Nephron progenitor cell (in vitro differentiated cells): Measurements from ENCODE around the gene DDX10.

Experiments used
- DNase-seq: peaks from one replicate; pipeline ENCODE4 v3.0.0; 2021
- H3K27ac Mint-ChIP-seq: 2 replicates; pipeline ENCODE4 v1.8.0; 2021; ENCODE audit warnings: mild to moderate bottlenecking, moderate library complexity, mixed read lengths
- H3K27me3 Mint-ChIP-seq: 2 replicates; pipeline ENCODE4 v1.8.0; 2021; ENCODE audit warnings: mild to moderate bottlenecking, low read depth, mixed read lengths; ENCODE audit not compliant: poor library complexity
- H3K36me3 Mint-ChIP-seq: 2 replicates; pipeline ENCODE4 v1.8.0; 2021; ENCODE audit warnings: low read depth, mixed read lengths
- H3K4me1 Mint-ChIP-seq: 2 replicates; pipeline ENCODE4 v1.8.0; 2021; ENCODE audit warnings: mixed read lengths
- H3K4me3 Mint-ChIP-seq: 2 replicates; pipeline ENCODE4 v1.8.0; 2021; ENCODE audit warnings: mild to moderate bottlenecking, moderate library complexity, mixed read lengths
- H3K9me3 Mint-ChIP-seq: 2 replicates; pipeline ENCODE4 v1.8.0; 2021; ENCODE audit warnings: mild to moderate bottlenecking, moderate library complexity, mixed read lengths
- TF ChIP-seq, protein P1 (sequence below): fragments of 200-600 bp; sonication (generic); IDR thresholded peaks from 2 replicates; pipeline ENCODE4 v1.5.0; 2021; ENCODE audit warnings: antibody characterized with exemption

Gene DDX10

DNA sequence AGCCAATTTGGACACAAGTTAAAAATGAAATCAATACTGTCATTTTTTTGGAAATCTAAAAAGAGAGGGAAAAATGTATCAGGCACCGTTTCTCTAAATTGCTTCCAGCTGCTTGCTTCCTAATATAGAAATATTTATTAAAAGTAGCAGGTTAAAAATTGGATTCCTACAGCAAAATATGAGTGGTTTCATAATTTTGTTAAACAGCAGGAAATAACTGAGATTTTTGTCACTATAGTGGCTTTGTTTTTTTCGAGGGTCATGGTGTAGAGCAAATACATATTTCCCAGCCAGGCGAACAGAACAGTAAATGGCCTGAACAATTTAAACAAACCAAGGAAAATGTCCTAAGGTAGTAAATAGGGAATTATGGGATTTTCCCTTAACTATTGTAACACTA lies 159.7 kb downstream of the DDX10 start:
- Mint-ChIP-seq H3K36me3 (peaks cover 19% of the 10 kb centered on the region), H3K4me1 (peaks cover 9% of the 10 kb centered on the region), H3K4me3 (no peak overlapping the region), H3K9me3 (peaks cover 17% of the 10 kb centered on the region), H3K27ac (no peak overlapping the region), H3K27me3 (no peaks in the 10 kb centered on the region)
- DNase-seq: no peak
- TF ChIP-seq, protein P1, sequence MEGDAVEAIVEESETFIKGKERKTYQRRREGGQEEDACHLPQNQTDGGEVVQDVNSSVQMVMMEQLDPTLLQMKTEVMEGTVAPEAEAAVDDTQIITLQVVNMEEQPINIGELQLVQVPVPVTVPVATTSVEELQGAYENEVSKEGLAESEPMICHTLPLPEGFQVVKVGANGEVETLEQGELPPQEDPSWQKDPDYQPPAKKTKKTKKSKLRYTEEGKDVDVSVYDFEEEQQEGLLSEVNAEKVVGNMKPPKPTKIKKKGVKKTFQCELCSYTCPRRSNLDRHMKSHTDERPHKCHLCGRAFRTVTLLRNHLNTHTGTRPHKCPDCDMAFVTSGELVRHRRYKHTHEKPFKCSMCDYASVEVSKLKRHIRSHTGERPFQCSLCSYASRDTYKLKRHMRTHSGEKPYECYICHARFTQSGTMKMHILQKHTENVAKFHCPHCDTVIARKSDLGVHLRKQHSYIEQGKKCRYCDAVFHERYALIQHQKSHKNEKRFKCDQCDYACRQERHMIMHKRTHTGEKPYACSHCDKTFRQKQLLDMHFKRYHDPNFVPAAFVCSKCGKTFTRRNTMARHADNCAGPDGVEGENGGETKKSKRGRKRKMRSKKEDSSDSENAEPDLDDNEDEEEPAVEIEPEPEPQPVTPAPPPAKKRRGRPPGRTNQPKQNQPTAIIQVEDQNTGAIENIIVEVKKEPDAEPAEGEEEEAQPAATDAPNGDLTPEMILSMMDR: no peak

DNA sequence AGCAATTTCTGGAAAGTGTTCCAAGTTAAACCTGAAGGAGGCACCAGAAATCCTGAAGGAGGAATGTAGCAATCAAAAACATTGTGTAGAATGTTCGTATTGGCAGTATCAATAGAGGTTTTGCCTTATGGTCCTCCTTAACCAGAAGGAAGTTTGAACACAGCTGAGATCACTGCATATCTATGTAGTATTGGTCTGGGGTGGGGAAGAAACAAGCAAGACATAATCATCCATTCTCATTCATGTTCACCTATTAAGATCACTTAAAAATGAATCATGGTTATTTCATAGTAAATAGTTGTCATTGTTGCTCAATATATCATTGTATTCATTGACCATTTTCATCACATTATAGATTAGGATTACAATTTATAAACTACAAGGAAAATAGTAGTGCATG lies 160.5 kb downstream of the DDX10 start:
- DNase-seq: no peak
- TF ChIP-seq, protein P1: no peak
- Mint-ChIP-seq H3K36me3 (peaks cover 27% of the 10 kb centered on the region), H3K27me3 (no peaks in the 10 kb centered on the region), H3K9me3 (peaks cover 25% of the 10 kb centered on the region), H3K4me3 (no peak overlapping the region), H3K4me1 (peaks cover 7% of the 10 kb centered on the region), H3K27ac (no peak overlapping the region)

DNA sequence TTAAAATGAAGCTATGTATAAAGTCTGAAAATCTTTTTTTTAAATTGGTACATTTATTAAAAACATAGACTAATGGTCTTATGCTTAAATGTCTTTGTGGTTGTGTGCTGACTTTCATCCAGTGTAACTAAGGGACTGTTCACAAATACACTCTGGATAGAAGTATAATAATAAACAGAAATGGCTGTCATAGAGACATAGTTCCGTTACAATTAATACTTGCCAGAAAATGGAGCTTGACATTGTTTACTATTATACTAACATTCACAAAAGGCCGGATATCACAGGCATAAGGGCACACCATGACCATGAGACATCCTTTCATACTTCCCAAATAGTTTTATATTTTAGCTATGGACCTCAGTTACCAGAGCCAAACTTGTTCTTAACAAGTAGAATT lies 161.3 kb downstream of the DDX10 start:
- peaks cover 28% of the 10 kb centered on the region for H3K9me3 Mint-ChIP-seq
- DNase-seq: no peak
- H3K36me3 Mint-ChIP-seq: peaks cover 30% of the 10 kb centered on the region
- no peak overlapping the region for H3K27ac Mint-ChIP-seq
- no peak overlapping the region for H3K4me3 Mint-ChIP-seq
- no peaks in the 10 kb centered on the region for H3K4me1 Mint-ChIP-seq
- H3K27me3 Mint-ChIP-seq: no peaks in the 10 kb centered on the region
- TF ChIP-seq, protein P1: no peak

DNA sequence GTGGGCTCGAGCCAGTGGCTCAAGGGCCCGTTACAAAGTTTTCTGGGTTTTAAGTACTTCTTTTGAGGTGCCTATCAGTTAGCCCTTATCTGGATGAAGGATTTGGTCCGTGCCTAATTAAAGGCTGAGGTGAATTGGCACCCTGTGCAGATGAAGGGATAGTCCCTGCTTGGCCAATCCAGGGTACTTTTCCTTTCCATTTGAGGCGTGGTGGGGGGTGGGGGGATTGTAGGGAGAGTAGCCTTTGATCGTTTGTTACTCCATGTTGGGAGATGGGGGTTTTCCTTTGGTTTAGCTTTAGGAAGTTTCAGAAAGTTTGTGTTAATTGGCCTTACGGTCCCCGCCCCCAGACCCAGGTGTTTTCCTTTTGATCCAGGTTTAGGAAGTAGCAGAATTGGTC lies 170.8 kb downstream of the DDX10 start:
- H3K4me3 Mint-ChIP-seq: no peak overlapping the region
- H3K36me3 Mint-ChIP-seq: peaks cover 24% of the 10 kb centered on the region
- peak overlapping the region; percentile 26 for H3K27ac Mint-ChIP-seq
- no peak for DNase-seq
- peaks cover 7% of the 10 kb centered on the region for H3K4me1 Mint-ChIP-seq
- TF ChIP-seq, protein P1: no peak
- peaks cover under 1% of the 10 kb centered on the region for H3K9me3 Mint-ChIP-seq
- no peaks in the 10 kb centered on the region for H3K27me3 Mint-ChIP-seq

DNA sequence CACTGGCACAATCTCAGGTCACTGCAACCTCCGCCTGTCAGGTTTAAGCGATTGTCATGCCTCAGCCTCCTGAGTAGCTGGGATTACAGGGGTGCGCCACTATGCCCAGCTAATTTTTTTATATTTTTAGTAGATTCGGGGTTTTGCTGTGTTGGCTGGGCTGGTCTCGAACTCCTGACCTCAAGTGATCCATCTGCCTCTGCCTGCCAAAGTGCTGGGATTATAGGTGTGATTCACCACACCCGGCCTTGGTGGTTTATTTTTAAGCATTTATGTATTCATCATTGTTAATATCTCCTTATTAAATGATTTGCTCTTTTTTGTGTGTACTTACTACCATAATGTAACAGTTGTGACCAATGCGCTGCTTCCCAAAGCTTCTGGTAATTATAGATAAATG lies 171.7 kb downstream of the DDX10 start:
- Mint-ChIP-seq H3K27ac (no peak overlapping the region), H3K9me3 (no peaks in the 10 kb centered on the region), H3K27me3 (no peaks in the 10 kb centered on the region), H3K4me3 (no peak overlapping the region), H3K36me3 (peaks cover 33% of the 10 kb centered on the region), H3K4me1 (peaks cover 7% of the 10 kb centered on the region)
- TF ChIP-seq, protein P1: no peak
- no peak for DNase-seq

DNA sequence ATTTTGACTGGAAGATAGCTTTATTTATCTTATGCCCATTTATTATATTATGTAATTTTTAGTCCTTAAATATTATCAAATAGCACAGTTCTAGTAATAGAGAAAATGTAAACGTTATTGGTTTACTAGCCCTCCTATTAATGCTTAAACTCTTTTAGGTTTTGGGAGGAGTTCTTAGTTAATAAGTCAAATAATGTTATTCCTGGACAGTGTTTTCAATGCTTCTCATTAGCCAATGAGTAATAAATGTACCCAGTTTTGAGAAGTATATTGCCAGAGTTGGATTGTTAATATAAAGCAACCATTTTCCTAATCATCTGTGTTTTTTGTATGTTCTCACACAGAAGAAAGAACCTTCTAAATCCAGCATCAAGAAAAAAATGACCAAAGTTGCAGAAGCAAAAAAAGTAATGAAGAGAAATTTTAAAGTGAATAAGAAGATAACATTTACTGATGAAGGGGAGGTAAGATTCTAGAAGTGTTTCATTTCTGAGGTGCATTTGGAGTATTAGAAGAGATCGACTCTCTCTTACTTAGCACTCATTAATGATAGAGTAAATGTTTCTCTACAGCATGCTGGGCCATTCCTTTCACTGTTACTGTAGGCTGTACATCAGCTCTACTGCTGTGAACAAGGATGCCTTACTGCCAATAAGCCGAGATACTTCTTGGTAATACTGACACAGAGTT lies 173.4 kb downstream of the DDX10 start:
- TF ChIP-seq, protein P1: no peak
- Mint-ChIP-seq H3K4me3 (no peak overlapping the region), H3K27ac (no peak overlapping the region), H3K27me3 (no peaks in the 10 kb centered on the region), H3K36me3 (peaks cover 34% of the 10 kb centered on the region), H3K9me3 (no peaks in the 10 kb centered on the region), H3K4me1 (peaks cover 7% of the 10 kb centered on the region)
- DNase-seq: no peak
